Astrocyte of the spinal cord (primary cell): Measurements from ENCODE around the gene COL23A1.
"Not testable (repeated sequence)": the region's sequence is repeated elsewhere in the genome, so short reads cannot be mapped to it uniquely, and the experiment has no call there.

ENCODE experiments used
- DNase-seq: peaks from one replicate; pipeline ENCODE4 v3.0.0; 2011; ENCODE audit warnings: low read depth, low spot score
- H3K4me3 ChIP-seq: 2 replicates; pipeline ENCODE4 v1.5.1; 2011; ENCODE audit warnings: low read depth, mild to moderate bottlenecking, low read length, moderate library complexity
- CTCF ChIP-seq: IDR thresholded peaks from 2 replicates; pipeline ENCODE4 v1.5.1; 2012; ENCODE audit warnings: low read depth, mild to moderate bottlenecking, low read length, inconsistent platforms
- in situ Hi-C: cut with HindIII; loops from 2 replicates; pipeline ENCODE4 v1.10.0; 2017; ENCODE audit warnings: low sequenced_read_pairs

Gene COL23A1

DNA sequence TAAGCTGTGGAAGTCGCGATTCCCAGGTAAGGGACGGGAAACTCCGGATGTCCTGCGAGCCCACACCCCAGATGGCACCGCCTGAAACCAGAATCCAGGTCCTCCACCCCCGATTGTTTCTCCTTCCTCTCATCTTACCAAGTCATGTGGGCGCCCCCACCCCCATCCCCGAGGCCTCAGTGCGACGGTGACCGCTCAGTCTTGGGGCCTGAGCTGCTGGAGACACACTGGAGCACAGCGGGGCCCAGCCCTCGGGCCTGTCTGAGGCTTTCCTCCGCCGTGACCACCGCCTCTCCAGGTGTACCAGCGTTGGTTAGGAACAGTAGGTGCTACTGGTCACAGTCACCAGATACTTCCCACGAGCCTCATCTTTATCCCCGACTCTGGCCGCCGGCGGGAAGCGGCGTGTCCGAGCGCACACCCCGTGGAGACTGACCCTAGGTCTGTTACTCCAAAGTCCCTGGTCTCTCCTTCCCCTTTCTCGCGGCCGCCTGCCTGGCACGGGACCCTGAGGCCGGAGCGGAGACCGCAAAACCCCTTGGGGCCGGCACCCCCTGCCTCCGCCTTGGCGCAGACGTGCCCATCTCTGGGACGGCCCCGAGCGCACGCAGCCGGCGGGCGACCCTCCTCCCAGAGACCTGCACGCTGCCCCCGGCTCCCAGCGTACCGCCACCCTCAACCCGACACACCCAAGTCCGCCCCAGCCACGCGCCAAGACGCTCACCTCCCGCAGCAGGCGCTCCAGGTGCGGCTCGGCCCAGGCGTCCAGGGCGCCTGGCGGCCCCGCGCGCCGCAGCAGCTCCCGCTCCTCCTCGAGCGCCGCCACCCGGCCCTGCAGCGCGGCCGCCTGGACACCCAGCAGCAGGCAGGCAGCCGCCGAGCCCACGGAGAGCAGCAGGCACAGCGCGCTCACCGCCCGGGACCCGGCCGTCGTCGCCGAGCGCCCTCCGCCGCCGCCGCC is 733 bp downstream of the COL23A1 start:
- no peak overlapping the region for H3K4me3 ChIP-seq
- in situ Hi-C loops, result no loop called here
- DNase-seq, result no peak
- TF ChIP-seq CTCF, result peak; percentile 10

DNA sequence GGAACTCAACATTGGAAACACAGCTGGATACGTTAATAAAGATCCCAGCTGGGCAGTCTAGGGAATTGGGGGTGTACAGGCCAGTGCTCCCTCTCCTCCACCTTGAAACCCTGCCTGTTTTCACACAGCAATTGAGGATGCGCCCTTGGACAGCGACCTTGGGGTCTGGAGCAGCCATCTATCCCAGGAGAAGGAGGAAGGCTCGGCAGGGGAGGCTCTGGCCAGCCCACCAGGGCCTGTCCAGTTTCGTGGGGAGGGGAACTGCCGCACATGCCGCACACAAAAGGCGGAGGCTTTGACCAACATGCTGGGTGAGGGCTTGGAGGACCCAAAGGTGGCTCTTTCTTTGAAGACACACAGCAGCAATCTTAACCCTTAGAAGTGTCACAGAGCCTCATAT is 1.4 kb downstream of the COL23A1 start:
- in situ Hi-C loops, result no loop called here
- H3K4me3 ChIP-seq, result no peak overlapping the region
- no peak for TF ChIP-seq CTCF

GRCh38 chr5:178587763-178588611 is 2.2 kb downstream of the COL23A1 start:
- TF ChIP-seq CTCF, result no peak
- in situ Hi-C loops, result no loop called here
- DNase-seq, result no peak
- no peak overlapping the region for H3K4me3 ChIP-seq

More for the DNA sequence above, 1.4 kb downstream of the COL23A1 start:
- no peak for DNase-seq

DNA sequence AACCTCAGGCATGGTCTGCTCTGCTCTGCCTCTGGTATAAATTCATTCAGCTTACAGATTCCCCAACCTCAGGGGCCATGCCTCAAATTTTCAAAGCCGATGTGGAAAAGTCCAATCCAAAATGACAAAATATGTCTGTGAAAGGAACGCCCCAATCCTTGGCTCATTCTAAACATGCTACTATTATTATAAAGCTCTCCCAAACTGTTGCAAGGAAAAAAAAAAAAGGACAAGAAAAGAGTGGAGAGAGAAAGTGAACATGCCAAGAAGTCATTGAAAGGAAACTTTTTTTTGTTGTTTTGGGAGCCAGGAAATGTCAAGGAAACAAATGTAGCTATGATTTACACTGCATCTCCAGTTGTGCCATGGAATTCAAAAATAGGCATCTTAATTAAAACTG is 3.8 kb downstream of the COL23A1 start:
- in situ Hi-C loops, result no loop called here
- no peak overlapping the region for H3K4me3 ChIP-seq
- no peak for DNase-seq
- no peak for TF ChIP-seq CTCF

GRCh38 chr5:178585421-178585820 is 4.8 kb downstream of the COL23A1 start:
- in situ Hi-C loops, DNase-seq, H3K4me3 ChIP-seq: not testable (repeated sequence)

- no peak for TF ChIP-seq CTCF
- no peak overlapping the region for H3K4me3 ChIP-seq
- DNase-seq, result no peak
- in situ Hi-C loops, result no loop called here
Measured at GRCh38 chr5:178583279-178583678, 6.9 kb downstream of the COL23A1 start.
